HG03460 (cell line): Measurements from ENCODE around the gene PVRIG.
"Not testable (repeated sequence)": the region's sequence is repeated elsewhere in the genome, so short reads cannot be mapped to it uniquely, and the experiment has no call there.

Experiments
- ATAC-seq: cut with Tn5 transposase; IDR thresholded peaks from one replicate; pipeline ENCODE4 v1.9.1; 2021; ENCODE audit not compliant: unreplicated experiment

Gene PVRIG

DNA sequence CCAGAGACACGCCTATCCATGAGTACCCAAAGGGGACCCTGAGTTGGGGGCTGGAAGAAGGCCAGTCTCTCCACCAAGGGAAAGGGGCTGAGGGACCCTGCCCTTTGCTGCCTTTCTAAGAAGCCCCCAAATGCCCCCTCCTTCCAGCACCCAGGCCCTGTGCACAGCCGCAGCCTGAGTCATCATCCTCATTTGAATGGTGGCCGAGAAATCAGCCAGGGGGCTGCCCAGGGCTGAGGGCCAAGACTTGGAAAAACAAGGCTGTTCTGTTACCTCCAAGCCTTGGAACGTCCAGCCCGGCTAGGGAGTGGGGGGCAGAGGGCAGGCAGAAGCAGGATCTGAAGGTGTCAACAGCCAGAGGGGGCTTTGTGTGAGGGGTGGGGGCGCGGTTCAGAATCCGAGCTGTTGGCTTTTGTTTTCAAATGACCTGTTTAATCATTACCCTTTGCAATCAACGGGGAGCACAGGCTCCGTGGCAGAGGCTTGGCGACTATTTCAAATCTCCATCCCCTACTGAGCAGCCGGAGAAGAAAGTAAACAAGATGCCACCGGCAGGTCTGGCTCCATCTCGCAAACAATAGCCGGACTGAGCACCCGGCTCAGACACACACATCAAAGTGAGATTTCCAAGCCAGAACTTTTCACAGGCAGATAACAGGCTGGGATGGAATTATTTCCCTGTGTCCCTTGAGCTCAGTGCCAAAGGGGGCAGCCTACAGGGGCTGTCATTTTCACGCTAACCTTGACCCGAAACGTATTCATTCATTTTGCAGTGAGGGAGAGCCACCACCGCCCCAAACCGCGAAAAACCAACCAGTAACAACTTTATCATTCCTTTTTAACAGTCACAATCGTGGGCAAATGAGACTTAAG is 50.5 kb downstream of the PVRIG start:
- not testable (repeated sequence) for ATAC-seq
